Measurements from ENCODE around the gene CBLN3.

Gene CBLN3

DNA sequence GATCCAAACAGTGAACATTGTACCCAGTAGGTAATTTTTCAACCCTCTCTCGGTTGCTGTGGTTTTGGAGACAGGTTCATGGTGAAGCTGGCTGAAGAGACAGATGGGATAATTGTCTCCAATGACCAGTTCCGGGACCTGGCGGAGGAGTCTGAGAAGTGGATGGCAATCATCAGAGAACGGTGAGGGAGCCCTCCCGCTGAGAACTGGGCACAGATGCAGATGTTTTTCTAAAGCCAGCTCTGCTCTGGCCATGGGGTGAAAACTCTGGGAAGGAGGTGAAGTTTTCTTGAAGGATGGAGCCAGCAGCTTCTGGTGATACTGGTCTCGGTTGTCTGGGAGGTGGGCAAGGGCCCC is 6.5 kb upstream of the CBLN3 start:
- TF ChIP-seq GATA1 (IDR thresholded peaks at IDR 0.05; ENCODE audit: low read depth, low read length) (no peak), POLR2A (IDR thresholded peaks at IDR 0.05; ENCODE audit: low read length) (no peak)
- no peak for DNase-seq

DNA sequence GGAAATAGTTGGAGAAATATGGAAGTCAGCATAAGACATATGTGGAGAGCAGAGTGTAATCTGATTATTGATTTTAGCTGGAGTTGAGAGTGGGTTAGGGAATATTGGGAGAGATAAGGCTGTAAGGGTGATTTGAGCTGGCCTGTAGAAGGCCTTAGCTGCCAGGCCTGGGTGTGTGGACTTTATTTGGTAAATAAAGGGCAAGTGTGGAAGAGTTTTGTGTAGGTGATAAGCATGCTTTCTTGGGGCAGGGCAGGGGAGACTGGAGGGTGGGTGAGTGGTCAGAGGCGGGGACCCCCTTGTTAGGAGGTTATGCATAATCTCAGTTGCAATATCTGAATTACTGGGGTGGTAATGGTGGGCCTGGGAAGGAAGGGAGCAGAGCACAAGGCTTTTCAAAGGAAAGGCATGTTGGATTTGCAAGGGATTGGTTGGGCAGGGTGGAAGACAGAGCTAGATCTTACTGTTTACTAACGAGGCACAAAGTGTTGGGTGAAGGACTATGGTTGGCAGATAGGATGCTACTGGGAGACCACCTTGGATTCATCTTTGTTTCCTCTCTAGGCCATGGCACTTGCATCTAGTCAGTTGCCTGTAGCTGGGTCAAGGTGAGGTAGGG is 5.8 kb upstream of the CBLN3 start:
- no peak for TF ChIP-seq GATA1 (IDR thresholded peaks at IDR 0.05; ENCODE audit: low read depth, low read length)
- no peak for TF ChIP-seq POLR2A (IDR thresholded peaks at IDR 0.05; ENCODE audit: low read length)
- no peak for DNase-seq

DNA sequence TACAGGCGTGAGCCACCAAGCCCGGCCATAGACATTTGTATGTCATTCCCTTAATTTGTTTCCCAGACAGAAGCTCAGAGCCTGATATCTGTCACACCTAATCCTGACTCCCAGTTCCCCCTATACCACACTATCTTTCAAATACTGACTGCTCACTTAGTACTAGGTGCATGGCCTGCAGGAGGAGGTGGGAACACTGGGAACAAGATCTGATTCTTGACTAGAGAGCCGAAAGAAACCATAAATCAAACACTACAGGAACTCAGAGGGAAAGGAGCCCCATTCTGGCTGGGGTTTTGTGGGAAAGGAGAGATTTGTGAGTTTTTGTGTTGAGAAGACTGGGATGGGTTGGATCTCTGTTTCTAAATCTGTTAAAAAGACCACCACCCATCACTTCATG is 5.2 kb upstream of the CBLN3 start:
- DNase-seq = no peak
- TF ChIP-seq GATA1 (IDR thresholded peaks at IDR 0.05; ENCODE audit: low read depth, low read length) = no peak
- no peak for TF ChIP-seq POLR2A (IDR thresholded peaks at IDR 0.05; ENCODE audit: low read length)

DNA sequence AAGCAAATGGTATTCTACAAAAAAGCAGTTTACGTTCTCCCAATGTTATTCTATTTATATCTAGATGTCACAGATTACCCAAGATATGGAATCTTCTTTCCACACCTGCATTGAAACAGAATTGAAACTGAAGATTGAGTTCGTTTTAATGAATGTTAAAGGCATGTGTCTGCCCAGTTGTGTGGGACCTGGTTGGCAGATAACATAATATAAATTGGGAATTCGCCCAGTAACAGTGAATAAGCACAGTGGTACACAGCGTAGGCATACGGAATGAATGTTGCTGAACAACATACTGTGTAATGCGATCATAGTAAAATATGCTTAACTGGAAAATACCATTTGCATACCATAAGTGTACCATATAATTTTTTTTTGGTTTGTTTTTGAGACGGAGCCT is 4.6 kb upstream of the CBLN3 start:
- no peak for TF ChIP-seq POLR2A (IDR thresholded peaks at IDR 0.05; ENCODE audit: low read length)
- TF ChIP-seq GATA1 (IDR thresholded peaks at IDR 0.05; ENCODE audit: low read depth, low read length) = no peak
- peak; percentile 58 to 64 for DNase-seq

DNA sequence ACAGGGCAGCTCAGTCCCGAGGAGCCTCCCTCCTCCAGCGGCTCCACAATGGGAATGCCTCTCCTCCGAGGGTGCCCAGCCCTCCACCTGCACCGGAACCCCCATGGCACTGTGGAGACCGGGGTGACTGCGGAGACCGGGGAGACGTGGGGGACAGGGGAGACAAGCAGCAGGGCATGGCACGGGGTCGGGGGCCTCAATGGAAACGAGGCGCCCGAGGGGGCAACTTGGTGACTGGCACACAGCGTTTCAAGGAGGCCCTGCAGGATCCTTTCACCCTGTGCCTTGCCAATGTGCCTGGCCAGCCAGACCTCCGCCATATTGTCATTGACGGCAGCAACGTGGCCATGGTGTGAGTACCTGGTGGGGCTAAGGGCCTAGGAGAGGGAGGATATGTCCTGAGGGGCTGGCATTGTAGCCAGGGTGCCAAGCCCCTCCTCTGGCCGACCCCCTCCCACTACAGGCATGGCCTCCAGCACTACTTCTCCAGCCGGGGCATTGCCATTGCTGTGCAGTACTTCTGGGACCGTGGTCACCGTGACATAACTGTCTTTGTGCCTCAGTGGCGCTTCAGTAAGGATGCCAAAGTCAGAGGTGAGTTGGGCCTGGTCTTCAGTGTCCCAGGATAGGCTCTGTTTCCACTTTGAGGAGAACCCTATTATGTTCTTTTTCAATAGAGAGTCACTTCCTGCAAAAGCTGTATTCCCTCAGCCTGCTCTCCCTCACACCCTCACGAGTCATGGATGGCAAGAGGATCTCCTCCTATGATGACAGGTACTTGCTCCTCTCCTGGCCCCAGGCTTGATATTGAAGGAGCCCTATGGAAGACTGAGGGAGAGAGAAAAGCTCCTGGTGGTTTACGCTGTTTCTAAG is 3.0 kb upstream of the CBLN3 start:
- no peak for DNase-seq
- TF ChIP-seq GATA1 (IDR thresholded peaks at IDR 0.05; ENCODE audit: low read depth, low read length) = no peak
- TF ChIP-seq POLR2A (IDR thresholded peaks at IDR 0.05; ENCODE audit: low read length) = no peak

DNA sequence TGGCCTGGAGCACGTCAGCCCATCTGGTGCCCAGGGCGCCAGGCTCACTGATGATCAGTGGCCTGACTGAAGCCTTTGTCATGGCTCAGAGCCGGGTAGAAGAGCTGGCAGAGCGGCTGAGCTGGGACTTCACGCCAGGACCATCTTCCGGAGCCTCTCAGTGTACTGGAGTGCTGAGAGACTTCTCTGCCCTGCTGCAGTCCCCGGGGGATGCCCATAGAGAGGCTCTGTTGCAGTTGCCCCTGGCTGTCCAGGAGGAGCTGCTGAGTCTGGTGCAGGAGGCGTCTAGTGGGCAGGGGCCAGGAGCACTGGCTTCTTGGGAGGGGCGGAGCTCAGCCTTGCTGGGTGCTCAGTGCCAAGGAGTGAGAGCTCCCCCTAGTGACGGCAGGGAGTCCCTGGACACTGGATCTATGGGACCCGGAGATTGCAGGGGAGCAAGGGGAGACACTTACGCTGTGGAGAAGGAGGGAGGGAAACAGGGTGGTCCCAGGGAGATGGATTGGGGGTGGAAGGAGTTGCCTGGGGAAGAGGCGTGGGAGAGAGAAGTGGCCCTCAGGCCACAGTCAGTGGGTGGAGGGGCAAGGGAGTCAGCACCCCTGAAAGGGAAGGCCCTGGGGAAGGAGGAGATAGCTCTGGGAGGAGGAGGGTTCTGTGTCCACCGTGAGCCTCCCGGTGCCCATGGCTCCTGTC is 2.2 kb upstream of the CBLN3 start:
- TF ChIP-seq GATA1 (IDR thresholded peaks at IDR 0.05; ENCODE audit: low read depth, low read length) = no peak
- TF ChIP-seq POLR2A (IDR thresholded peaks at IDR 0.05; ENCODE audit: low read length) = no peak

DNA sequence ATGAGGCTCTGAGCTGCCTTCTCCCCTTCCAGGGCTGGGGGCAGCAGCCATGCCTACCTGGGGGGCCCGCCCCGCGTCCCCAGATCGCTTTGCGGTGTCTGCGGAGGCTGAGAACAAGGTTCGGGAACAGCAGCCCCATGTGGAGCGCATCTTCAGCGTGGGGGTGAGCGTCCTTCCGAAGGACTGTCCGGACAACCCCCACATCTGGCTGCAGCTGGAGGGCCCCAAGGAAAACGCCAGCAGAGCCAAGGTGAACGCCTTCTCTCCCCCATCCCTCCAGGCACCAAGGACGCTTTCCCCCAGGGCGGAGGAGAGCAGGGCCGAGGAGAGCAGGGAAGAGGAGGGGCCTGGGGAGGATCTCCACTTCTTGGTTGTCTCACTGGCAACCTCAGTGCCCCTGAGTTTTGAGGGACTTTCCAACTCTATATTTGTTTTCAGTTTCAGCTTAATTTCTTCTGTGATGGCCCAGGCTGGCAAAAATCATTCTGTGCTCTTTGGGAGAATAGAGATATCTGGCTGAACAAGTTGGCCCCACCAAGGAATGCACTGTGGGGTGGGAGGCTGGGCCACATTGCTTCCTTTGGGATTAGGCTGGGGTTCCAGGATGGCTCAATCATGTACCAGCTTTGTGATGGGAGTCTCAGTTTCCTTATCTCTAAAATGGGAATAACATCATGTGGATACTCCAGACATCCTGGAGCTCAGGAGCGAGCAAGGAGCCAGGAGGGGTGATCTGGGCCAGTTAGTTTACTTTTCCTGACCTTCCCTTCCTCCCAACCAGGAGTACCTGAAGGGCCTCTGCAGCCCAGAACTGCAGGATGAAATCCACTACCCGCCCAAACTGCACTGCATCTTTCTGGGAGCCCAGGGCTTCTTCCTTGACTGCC is 1.5 kb upstream of the CBLN3 start:
- TF ChIP-seq GATA1 (IDR thresholded peaks at IDR 0.05; ENCODE audit: low read depth, low read length) = no peak
- TF ChIP-seq POLR2A (IDR thresholded peaks at IDR 0.05; ENCODE audit: low read length) = no peak
- DNase-seq = peak in 1 of 2 experiments; percentile 43

More for the DNA sequence above, 2.2 kb upstream of the CBLN3 start:
- peak; percentile 94 to 97 for DNase-seq

DNA sequence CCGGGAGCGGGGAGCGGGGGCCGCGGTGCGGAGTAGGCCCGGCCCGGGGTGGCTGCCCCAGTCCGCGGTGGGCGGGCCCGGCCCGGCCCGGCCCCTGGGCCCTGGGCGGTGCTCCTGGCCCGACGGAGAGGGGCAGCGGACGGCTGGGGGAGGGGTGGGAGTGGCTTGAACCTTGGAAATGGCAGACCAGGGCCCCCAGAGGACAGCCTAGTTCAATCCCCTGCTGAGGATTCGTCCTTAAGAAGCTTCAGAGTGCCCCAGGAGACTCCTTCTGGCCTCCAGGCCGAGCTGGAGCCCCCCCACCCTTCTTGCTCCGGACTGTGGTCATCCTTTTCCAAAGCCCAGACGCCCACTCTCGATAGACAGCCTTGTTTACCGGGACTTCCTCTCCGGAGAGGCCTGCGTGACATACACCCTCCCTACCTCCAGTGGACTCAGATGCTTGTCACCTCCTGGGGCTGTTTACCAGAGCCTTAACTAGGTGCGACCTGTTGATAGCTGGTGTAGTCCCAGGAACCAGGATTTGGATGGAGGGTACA is 744 bp upstream of the CBLN3 start:
- TF ChIP-seq POLR2A (IDR thresholded peaks at IDR 0.05; ENCODE audit: low read length) (peak; percentile 40), GATA1 (IDR thresholded peaks at IDR 0.05; ENCODE audit: low read depth, low read length) (no peak)
- peak; percentile 85 to 89 for DNase-seq

DNA sequence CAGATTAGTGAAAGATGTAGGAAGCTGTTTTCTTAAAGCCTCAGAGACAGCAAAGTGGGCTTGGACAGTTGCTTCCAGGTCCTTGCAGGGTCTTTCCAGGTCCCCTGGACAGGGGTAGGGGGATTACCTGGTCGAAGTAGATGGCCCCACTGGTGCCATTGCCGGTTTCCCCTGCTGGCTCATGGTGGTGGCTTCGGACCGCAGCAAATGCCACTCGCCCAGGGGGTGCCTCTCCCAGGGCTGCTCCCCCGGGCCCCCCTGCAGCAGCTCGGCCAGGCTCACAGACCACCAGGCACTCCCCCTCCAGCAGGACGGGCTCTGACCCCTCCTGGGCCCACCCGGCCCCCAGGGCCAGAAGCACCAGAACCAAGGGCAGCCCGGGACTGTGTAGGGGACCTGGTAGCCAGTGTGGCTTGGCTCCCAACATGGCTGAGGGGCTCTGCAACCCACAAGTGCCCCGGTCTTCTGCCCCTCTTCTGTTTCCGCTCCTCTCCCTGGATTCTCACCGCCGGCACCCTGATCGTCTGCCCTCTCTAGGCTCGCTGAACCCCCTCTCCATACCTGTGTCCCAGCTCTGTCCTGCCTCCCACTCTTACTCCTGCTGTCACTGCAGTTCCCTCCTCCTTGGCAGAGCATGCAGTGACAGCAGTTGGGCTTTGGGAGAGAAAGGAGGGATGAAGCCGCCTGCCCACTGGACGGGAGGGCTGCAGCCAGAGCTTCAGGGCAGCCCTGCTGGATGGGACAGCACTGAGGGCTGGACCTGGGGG is 657 bp downstream of the CBLN3 start:
- TF ChIP-seq GATA1 (IDR thresholded peaks at IDR 0.05; ENCODE audit: low read depth, low read length) = no peak
- TF ChIP-seq POLR2A (IDR thresholded peaks at IDR 0.05; ENCODE audit: low read length) = no peak
- no peak for DNase-seq

DNA sequence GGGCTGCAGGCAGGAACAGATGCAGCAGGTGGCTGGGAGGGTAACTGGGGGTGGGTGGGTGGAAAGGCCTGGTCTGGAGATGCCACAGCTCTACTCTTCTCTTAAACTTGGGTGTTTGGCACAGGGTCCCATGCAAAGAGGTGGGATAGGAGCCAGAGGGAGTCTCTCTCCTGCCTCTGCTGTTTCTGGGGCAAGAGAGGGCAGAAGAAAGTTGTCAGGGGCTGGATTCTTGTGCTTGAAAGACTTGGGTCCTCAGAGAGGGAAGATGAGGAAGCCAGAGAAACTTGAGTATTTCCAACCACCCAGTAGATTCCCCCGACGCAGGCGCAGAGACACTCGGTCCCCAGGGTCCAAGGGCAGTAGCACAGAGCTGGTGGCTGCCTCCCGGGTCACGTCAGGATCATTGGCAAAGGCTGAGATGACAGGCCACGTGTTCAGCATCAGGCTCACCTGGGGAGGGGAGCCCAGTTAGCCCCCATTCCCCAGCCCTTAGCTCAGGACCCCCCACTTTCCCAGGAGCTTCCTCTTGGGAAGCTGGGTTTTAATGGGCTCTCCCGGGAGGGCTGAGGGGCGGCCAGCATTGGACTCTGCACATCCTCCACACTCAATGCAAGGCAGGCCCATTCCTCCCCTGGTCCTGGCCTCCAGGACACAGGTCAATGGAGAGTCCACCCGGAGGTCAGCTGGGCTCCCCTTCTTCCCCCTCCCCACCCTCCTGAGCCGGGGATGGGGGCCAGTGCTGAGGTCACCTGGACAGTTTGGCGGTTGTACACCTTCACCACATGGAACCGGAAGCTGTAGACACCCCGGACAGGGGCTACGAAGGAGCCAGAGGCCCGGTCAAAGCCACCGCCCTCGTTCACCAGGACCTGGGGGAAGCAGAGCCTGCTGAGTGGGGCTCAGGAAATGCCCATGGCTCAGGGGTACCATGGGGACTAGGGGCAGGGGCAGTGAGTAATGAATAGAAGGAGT is 1.6 kb downstream of the CBLN3 start:
- no peak for DNase-seq
- no peak for TF ChIP-seq GATA1 (IDR thresholded peaks at IDR 0.05; ENCODE audit: low read depth, low read length)
- no peak for TF ChIP-seq POLR2A (IDR thresholded peaks at IDR 0.05; ENCODE audit: low read length)

DNA sequence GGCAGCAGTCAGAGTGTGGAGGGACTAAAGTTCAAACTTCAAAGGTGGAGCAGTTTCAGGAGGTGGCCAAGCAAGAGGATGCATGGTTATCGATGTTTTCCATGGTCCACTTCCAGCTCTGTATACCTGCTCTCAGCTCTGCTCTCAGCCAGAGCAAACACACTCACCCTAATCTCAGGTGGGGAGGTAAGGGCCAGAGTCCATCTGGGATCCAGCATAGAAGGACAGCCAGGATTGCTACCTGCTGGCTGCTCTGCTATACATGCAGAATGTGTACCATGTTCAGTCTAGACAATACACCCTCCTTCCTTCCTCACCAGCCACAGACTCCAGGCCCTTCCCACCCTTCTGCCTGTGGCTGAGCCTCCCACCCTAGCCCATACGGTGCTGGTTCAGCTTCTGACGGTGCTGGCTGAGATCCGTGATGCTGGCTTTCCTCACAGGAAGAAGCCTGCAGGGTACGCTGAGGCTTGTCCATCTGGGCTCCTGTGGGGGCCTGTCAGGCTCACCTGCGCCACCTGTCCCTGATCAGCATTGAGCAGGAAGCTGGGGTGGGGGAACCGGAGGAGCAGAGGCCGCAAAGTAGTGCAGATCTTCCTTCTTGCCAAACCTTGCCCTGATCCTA is 2.4 kb downstream of the CBLN3 start:
- DNase-seq = peak in 1 of 2 experiments; percentile 25
- TF ChIP-seq GATA1 (IDR thresholded peaks at IDR 0.05; ENCODE audit: low read depth, low read length) (no peak), POLR2A (IDR thresholded peaks at IDR 0.05; ENCODE audit: low read length) (no peak)

All from erythroblast (primary cell).